Liver (tissue), 9 donors: ENCODE measurements around the gene C2CD2. TPM values are rescaled to one million over a fixed set of nuclear protein-coding genes. Genes with fewer than 3 reads are reported as not detected.

Source experiments
- DNase-seq: peaks from one replicate; pipeline ENCODE4 v3.0.0-alpha.2; 2017; ENCODE audit warnings: low spot score
- H3K27ac ChIP-seq, 2 donors: one replicate each; pipeline ENCODE4 v1.7.0; 2013; ENCODE audit warnings: inconsistent platforms in 2 of 2, low read length in 2 of 2, control low read depth in 1 of 2, low read depth in 1 of 2, mild to moderate bottlenecking in 1 of 2
- H3K27me3 ChIP-seq, 4 donors: one replicate each; pipeline versions ENCODE4 v1.6.1 to v1.7.0; 2013; ENCODE audit warnings: low read length in 3 of 4, inconsistent platforms in 1 of 4, mild to moderate bottlenecking in 1 of 4, moderate library complexity in 1 of 4; ENCODE audit not compliant: control insufficient read depth in 4 of 4, insufficient read depth in 4 of 4
- H3K36me3 ChIP-seq, 4 donors: one replicate each; pipeline versions ENCODE4 v1.6.1 to v1.7.0; 2013; ENCODE audit warnings: low read length in 3 of 4, mild to moderate bottlenecking in 3 of 4, low read depth in 1 of 4, moderate library complexity in 1 of 4; ENCODE audit not compliant: control insufficient read depth in 4 of 4, insufficient read depth in 3 of 4
- H3K4me1 ChIP-seq, 4 donors: one replicate each; pipeline versions ENCODE4 v1.6.1 to v1.7.0; 2013; ENCODE audit warnings: low read length in 3 of 4, mild to moderate bottlenecking in 3 of 4, moderate library complexity in 1 of 4; ENCODE audit not compliant: control insufficient read depth in 4 of 4, insufficient read depth in 4 of 4
- H3K4me3 ChIP-seq, 3 donors: one replicate each; pipeline versions ENCODE4 v1.6.1 to v1.7.0; 2013; ENCODE audit warnings: low read length in 3 of 3, control low read depth in 1 of 3, low read depth in 1 of 3, mild to moderate bottlenecking in 1 of 3
- H3K9ac ChIP-seq, 2 donors: one replicate each; pipeline ENCODE4 v1.7.0; 2013; ENCODE audit warnings: low read length in 2 of 2, mild to moderate bottlenecking in 2 of 2, moderate library complexity in 2 of 2, control low read depth in 1 of 2, low read depth in 1 of 2
- H3K9me3 ChIP-seq, 4 donors: one replicate each; pipeline versions ENCODE4 v1.6.1 to v1.7.0; 2013; ENCODE audit warnings: low read length in 3 of 4; ENCODE audit not compliant: control insufficient read depth in 4 of 4
- CTCF ChIP-seq: fragments of 150-350 bp; IDR thresholded peaks from 2 replicates; pipeline ENCODE4 v1.5.1; 2017; ENCODE audit warnings: improper control_type of control experiment, low read depth, low read length; ENCODE audit not compliant: missing input control
- EGR1 ChIP-seq, 2 donors: IDR thresholded peaks; 2 replicates each; pipeline ENCODE4 v1.6.1; 2016 to 2018; ENCODE audit warnings: antibody characterized with exemption in 2 of 2, low read depth in 2 of 2
- FOXA1 ChIP-seq: IDR thresholded peaks from 2 replicates; pipeline ENCODE4 v1.6.1; 2016; ENCODE audit warnings: antibody characterized with exemption
- FOXA2 ChIP-seq: IDR thresholded peaks from 2 replicates; pipeline ENCODE4 v1.6.1; 2016; ENCODE audit warnings: antibody characterized with exemption
- GABPA ChIP-seq, 2 donors: IDR thresholded peaks in 1 of 2; conservative IDR thresholded peaks in 1 of 2; 2 replicates each; pipeline ENCODE4 v1.6.1; 2016; ENCODE audit warnings: antibody characterized with exemption in 2 of 2, mild to moderate bottlenecking in 1 of 2, moderate library complexity in 1 of 2
- HNF4A ChIP-seq, 2 donors: conservative IDR thresholded peaks; 2 replicates each; pipeline ENCODE4 v1.6.1; 2016; ENCODE audit warnings: antibody characterized with exemption in 2 of 2, mild to moderate bottlenecking in 2 of 2
- HNF4G ChIP-seq: IDR thresholded peaks from 2 replicates; pipeline ENCODE4 v1.6.1; 2016; ENCODE audit warnings: antibody characterized with exemption
- JUND ChIP-seq, 2 donors: IDR thresholded peaks; 2 replicates each; pipeline ENCODE4 v1.6.1; 2016; ENCODE audit warnings: antibody characterized with exemption in 2 of 2
- NR2F2 ChIP-seq: IDR thresholded peaks from 2 replicates; pipeline ENCODE4 v1.6.1; 2016; ENCODE audit warnings: antibody characterized with exemption
- RAD21 ChIP-seq, 2 donors: IDR thresholded peaks; 2 replicates each; pipeline ENCODE4 v1.6.1; 2016; ENCODE audit warnings: antibody characterized with exemption in 2 of 2, mild to moderate bottlenecking in 2 of 2
- RXRA ChIP-seq, 2 donors: IDR thresholded peaks; 2 replicates each; pipeline ENCODE4 v1.6.1; 2017 to 2018; ENCODE audit warnings: antibody characterized with exemption in 2 of 2, mild to moderate bottlenecking in 1 of 2
- SP1 ChIP-seq: IDR thresholded peaks from 2 replicates; pipeline ENCODE4 v1.6.1; 2018; ENCODE audit warnings: antibody characterized with exemption, mild to moderate bottlenecking
- TAF1 ChIP-seq: conservative IDR thresholded peaks from 2 replicates; pipeline ENCODE4 v1.6.1; 2016; ENCODE audit warnings: antibody characterized with exemption, mild to moderate bottlenecking
- YY1 ChIP-seq: IDR thresholded peaks from 2 replicates; pipeline ENCODE4 v1.6.1; 2016; ENCODE audit warnings: antibody characterized with exemption, mild to moderate bottlenecking
- WGBS: extraction: QIAGEN DNeasy Blood & Tissue Kit; methylation state at CpG from one replicate; pipeline ENCODE4 v1.1.7; 2013; 5-methylcytosine and 5-hydroxymethylcytosine counted together
- polyA plus RNA-seq, 2 donors: library from polyadenylated mRNA; stranded (reverse) in 1 of 2; unstranded in 1 of 2; fragments of 200-250 nt in 1 of 2; fragments of >200 nt in 1 of 2; fragmentation: Nextera tagmentation in 1 of 2; extraction: Ambion mirVana in 1 of 2; gene quantifications; one replicate each; pipeline versions ENCODE4 v1.2.1 to v1.2.3, GENCODE V29; 2013 to 2015
- total RNA-seq, 2 donors: library from RNA; depleted of rRNA; stranded (reverse); fragments of >200 nt; gene quantifications; one replicate each; pipeline ENCODE4 v1.2.3, GENCODE V29; 2014
- TF ChIP-seq, protein P1 (sequence below): IDR thresholded peaks from 2 replicates; pipeline ENCODE4 v1.6.1; 2016; ENCODE audit warnings: antibody characterized with exemption
- TF ChIP-seq, protein P2 (sequence below): IDR thresholded peaks from 2 replicates; pipeline ENCODE4 v1.6.1; 2016; ENCODE audit warnings: antibody characterized with exemption
- TF ChIP-seq, protein P3 (sequence below): IDR thresholded peaks from 2 replicates; pipeline ENCODE4 v1.6.1; 2016; ENCODE audit warnings: antibody characterized with exemption, mild to moderate bottlenecking
- TF ChIP-seq, protein P4 (sequence below): IDR thresholded peaks from 2 replicates; pipeline ENCODE4 v1.6.1; 2016; ENCODE audit warnings: antibody characterized with exemption
- donor health status: healthy.
- donor health status: healthy.
- donor health status: healthy.
- donor health status: healthy.
- donor health status: healthy.

Gene C2CD2
- total and polyA plus RNA-seq, 4 donors = 2.9 to 17.9 (median 6.0) TPM

DNA sequence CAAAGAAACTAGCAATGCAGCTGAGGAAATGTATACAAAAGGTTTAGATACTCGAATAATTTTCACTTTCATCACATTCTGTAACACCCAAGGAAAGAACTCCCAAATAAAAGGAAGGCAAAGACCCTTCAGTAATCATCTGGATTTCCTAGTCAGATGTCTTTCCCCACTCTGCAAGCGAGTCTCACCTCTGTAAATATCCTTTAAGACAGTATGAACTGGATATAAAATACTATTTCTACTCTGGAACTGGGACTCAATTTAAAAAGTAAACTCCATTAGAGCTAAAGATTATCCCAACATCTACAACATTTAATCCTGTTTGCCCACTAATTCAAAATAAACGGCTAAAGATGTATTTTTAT lies 27.0 kb downstream of the C2CD2 start:
- H3K27me3 ChIP-seq = no peaks in the 10 kb centered on the region
- TF ChIP-seq FOXA1 (no peak), HNF4G (no peak), NR2F2 (no peak), HNF4A (conservative IDR thresholded peaks at IDR 0.05) (no peak), GABPA (IDR thresholded peaks at IDR 0.05 in 1 of 2, conservative IDR thresholded peaks at IDR 0.05 in 1 of 2) (no peak), EGR1 (IDR thresholded peaks at IDR 0.05; ENCODE audit: low read depth in 2 of 2) (no peak), CTCF (no peak), TAF1 (no peak), FOXA2 (no peak), RXRA (IDR thresholded peaks at IDR 0.05) (no peak), RAD21 (IDR thresholded peaks at IDR 0.05) (no peak), YY1 (no peak), JUND (IDR thresholded peaks at IDR 0.05) (no peak), SP1 (no peak)
- TF ChIP-seq, protein P1, sequence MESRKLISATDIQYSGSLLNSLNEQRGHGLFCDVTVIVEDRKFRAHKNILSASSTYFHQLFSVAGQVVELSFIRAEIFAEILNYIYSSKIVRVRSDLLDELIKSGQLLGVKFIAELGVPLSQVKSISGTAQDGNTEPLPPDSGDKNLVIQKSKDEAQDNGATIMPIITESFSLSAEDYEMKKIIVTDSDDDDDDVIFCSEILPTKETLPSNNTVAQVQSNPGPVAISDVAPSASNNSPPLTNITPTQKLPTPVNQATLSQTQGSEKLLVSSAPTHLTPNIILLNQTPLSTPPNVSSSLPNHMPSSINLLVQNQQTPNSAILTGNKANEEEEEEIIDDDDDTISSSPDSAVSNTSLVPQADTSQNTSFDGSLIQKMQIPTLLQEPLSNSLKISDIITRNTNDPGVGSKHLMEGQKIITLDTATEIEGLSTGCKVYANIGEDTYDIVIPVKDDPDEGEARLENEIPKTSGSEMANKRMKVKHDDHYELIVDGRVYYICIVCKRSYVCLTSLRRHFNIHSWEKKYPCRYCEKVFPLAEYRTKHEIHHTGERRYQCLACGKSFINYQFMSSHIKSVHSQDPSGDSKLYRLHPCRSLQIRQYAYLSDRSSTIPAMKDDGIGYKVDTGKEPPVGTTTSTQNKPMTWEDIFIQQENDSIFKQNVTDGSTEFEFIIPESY = no peak
- TF ChIP-seq, protein P2, sequence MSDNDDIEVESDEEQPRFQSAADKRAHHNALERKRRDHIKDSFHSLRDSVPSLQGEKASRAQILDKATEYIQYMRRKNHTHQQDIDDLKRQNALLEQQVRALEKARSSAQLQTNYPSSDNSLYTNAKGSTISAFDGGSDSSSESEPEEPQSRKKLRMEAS = no peak
- TF ChIP-seq, protein P3, sequence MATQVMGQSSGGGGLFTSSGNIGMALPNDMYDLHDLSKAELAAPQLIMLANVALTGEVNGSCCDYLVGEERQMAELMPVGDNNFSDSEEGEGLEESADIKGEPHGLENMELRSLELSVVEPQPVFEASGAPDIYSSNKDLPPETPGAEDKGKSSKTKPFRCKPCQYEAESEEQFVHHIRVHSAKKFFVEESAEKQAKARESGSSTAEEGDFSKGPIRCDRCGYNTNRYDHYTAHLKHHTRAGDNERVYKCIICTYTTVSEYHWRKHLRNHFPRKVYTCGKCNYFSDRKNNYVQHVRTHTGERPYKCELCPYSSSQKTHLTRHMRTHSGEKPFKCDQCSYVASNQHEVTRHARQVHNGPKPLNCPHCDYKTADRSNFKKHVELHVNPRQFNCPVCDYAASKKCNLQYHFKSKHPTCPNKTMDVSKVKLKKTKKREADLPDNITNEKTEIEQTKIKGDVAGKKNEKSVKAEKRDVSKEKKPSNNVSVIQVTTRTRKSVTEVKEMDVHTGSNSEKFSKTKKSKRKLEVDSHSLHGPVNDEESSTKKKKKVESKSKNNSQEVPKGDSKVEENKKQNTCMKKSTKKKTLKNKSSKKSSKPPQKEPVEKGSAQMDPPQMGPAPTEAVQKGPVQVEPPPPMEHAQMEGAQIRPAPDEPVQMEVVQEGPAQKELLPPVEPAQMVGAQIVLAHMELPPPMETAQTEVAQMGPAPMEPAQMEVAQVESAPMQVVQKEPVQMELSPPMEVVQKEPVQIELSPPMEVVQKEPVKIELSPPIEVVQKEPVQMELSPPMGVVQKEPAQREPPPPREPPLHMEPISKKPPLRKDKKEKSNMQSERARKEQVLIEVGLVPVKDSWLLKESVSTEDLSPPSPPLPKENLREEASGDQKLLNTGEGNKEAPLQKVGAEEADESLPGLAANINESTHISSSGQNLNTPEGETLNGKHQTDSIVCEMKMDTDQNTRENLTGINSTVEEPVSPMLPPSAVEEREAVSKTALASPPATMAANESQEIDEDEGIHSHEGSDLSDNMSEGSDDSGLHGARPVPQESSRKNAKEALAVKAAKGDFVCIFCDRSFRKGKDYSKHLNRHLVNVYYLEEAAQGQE = no peak
- TF ChIP-seq, protein P4, sequence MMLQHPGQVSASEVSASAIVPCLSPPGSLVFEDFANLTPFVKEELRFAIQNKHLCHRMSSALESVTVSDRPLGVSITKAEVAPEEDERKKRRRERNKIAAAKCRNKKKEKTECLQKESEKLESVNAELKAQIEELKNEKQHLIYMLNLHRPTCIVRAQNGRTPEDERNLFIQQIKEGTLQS = no peak
- peak overlapping the region in 2 of 3 donors; percentile 35 to 51 for H3K4me3 ChIP-seq
- DNase-seq = no peak
- peaks cover 5 to 31% (median 20%) of the 10 kb centered on the region in 4 donors for H3K4me1 ChIP-seq
- 26% methylated on average over 3 of the region's 3 CpGs for WGBS
- no peaks in the 10 kb centered on the region for H3K9me3 ChIP-seq
- H3K9ac ChIP-seq = peak overlapping the region; percentile 63 to 97
- peak overlapping the region; percentile 82 to 86 for H3K27ac ChIP-seq
- no peaks in the 10 kb centered on the region for H3K36me3 ChIP-seq
